Measurements from ENCODE around the gene WASHC4.
"Not testable (repeated sequence)": the region's sequence is repeated elsewhere in the genome, so short reads cannot be mapped to it uniquely, and the experiment has no call there.

WASHC4 gene

GRCh38 chr12:105167346-105167745 is 59.8 kb downstream of the WASHC4 start:
- DNase-seq (ENCODE audit: low read depth, low spot score): no peak

DNA sequence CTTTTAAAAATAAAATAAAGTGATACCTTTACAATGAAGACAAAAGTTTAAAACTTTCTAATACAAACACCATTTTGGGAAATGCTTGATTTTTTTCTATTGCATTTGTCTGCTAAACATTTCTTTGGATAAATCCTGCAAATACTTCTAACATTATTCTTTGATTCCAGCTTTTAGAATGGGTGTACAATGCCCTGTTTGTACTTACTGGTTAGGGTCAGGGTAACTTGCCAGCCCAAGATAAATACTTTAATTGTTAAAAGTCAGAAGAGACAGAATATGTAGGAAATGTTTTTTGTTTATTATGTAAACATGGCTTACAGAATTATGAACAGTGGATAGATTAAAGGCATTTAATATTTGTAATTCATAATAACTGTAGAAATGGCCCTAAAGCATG is 60.5 kb downstream of the WASHC4 start:
- DNase-seq (ENCODE audit: low read depth, low spot score): no peak

DNA sequence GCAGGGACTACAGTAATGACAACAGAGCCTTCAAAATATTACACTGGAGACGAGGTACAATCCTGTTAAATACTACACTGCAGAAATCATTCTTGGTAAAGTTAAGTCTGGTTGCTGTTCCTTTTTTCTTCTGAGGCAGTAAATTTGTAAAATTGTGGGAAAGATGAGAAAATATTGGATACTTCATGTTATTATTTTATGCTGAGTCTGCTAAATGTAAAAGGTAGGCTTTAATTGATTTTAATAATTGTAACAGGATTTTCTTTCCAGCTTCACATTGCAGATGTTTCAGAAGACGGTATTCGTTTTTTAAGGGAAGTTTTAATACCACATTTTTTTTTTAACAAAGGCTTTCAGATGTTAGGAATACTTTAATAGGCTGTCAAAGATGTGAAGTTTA is 62.6 kb downstream of the WASHC4 start:
- DNase-seq (ENCODE audit: low read depth, low spot score): no peak

GRCh38 chr12:105171691-105172436 is 64.3 kb downstream of the WASHC4 start:
- no peak for DNase-seq (ENCODE audit: low read depth, low spot score)

DNA sequence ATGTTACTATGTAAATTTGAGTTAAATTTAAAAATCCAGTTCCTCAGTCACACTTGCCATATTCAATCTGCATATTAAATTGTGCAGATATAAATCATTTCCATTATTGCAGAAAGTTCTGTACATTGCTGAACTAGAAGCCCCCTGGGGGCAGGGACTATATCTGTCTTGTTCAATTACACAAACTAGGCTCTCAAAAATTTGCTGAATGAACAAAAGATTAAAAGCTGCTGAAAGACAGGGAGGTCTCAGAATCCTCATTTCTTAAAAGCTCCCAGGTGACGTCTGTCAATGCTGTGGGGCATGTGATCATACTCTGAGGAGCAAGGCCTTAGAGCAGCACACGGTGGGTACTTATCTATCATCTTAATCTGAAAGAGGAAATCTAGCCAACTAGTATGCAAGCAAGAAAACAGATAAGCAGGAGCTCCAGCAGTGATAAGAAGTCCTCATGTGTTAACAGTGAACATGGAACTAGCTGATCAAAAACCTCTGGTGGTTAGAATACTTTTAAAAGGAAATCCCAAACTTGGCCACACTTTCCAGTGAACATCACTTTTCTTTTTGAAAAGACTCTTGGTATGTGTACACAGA is 68.0 kb downstream of the WASHC4 start:
- DNase-seq (ENCODE audit: low read depth, low spot score): no peak

GRCh38 chr12:105177208-105177607 is 69.7 kb downstream of the WASHC4 start:
- no peak for DNase-seq (ENCODE audit: low read depth, low spot score)

GRCh38 chr12:105179114-105179513 is 71.6 kb downstream of the WASHC4 start:
- not testable (repeated sequence) for DNase-seq (ENCODE audit: low read depth, low spot score)

DNA sequence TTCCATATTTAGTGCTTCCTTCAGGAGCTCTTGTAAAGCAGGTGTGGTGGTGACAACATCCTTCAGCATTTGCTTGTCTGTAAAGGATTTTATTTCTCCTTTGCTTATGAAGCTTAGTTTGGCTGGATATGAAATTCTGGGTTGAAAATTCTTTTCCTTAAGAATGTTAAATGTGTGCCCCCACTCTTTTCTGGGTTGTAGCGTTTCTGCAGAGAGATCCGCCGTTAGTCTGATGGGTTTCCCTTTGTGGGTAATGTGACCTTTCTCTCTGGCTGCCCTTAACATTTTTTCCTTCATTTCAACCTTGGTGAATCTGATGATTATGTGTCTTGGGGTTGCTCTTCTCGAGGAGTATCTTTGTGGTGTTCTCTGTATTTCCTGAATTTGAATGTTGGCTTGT is 75.9 kb downstream of the WASHC4 start:
- DNase-seq (ENCODE audit: low read depth, low spot score): not testable (repeated sequence)

- not testable (repeated sequence) for DNase-seq (ENCODE audit: low read depth, low spot score)
Observed at GRCh38 chr12:105183976-105184375, 76.4 kb downstream of the WASHC4 start.

- DNase-seq (ENCODE audit: low read depth, low spot score): no peak
Observed at GRCh38 chr12:105189293-105189692, 81.8 kb downstream of the WASHC4 start.

DNA sequence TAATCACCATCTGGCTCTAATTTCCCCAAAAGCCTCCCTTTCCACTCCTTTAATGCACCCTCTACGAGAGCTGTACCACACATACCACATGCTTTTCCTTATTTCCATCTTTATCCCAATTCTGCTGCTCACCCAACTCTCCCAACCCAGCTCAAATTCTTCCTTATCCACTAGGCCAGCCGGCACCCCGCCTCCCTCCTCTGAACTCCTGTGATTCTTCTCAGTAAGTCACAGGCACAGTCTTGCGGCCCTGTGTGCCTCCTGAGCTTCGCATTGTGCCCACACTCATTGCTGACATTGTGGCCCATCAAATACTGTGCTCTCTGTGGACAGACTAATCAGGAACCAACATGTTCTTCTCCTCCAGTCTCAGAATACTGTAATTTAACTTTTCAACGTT is 83.0 kb downstream of the WASHC4 start:
- no peak for DNase-seq (ENCODE audit: low read depth, low spot score)

- no peak for DNase-seq (ENCODE audit: low read depth, low spot score)
Observed at GRCh38 chr12:105192624-105193225, 85.2 kb downstream of the WASHC4 start.

- DNase-seq (ENCODE audit: low read depth, low spot score): no peak
Observed at GRCh38 chr12:105194947-105195346, 87.4 kb downstream of the WASHC4 start.

DNA sequence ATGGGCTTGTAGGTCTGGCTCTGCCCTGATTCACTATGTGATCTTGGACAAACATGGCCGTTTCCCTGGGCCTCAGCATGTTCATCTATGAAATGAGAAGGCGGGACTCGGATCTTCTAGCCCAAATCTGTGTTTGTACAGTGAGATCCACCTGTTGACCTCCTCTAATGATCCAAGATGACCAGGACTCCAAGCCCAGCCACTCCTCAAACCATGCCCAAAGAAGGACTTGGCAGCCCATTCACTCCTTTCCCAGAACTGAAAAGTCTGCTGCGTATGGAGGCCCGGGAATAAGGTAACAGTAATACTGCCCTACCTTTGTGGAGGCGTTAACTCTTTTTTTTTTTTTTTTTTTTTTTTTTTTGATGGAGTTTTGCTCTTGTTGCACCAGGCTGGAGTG is 88.6 kb downstream of the WASHC4 start:
- no peak for DNase-seq (ENCODE audit: low read depth, low spot score)

GRCh38 chr12:105198961-105199360 is 91.4 kb downstream of the WASHC4 start:
- no peak for DNase-seq (ENCODE audit: low read depth, low spot score)

GRCh38 chr12:105200385-105200784 is 92.9 kb downstream of the WASHC4 start:
- DNase-seq (ENCODE audit: low read depth, low spot score): no peak

DNA sequence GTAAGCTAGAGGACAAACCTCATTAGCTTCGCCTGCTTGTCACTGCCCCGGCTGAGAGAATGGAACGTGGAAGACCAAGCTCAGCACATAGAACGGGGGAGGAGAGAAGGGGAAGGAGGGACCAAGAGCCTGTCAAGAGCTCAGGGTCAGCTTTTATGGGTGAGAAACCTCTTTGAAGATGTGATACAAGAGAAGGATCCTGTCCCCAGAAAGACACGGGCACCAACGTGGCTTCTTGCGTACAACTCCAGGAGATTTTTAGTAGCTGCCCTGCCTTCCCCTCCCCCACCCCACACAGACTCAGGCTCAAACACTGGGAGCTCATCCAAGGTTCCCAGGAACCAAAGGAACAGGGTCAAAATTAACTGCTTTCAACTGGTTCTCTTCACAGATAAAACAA is 93.8 kb downstream of the WASHC4 start:
- DNase-seq (ENCODE audit: low read depth, low spot score): no peak

DNA sequence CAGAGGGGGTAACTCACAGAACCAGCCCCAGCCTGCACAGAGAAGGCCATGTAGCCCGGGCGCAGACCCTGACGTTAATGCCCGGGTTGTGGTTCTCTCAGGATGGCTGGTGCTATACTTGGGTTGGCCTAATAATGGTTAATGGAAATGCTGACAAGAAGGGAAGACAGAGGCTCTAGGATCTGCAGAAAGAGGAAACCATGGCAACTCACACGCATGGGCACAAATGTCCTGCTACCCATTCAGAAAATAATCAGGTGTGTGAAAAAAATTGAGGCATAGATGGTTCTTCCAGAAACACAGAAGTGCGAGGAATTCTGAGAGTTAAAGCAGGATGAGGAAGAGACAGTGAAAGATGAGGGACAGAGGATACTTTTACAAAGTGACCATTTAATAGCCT is 94.7 kb downstream of the WASHC4 start:
- DNase-seq (ENCODE audit: low read depth, low spot score): no peak

- no peak for DNase-seq (ENCODE audit: low read depth, low spot score)
Observed at GRCh38 chr12:105204127-105204526, 96.6 kb downstream of the WASHC4 start.

GRCh38 chr12:105204916-105205315 is 97.4 kb downstream of the WASHC4 start:
- DNase-seq (ENCODE audit: low read depth, low spot score): peak; percentile 36

DNA sequence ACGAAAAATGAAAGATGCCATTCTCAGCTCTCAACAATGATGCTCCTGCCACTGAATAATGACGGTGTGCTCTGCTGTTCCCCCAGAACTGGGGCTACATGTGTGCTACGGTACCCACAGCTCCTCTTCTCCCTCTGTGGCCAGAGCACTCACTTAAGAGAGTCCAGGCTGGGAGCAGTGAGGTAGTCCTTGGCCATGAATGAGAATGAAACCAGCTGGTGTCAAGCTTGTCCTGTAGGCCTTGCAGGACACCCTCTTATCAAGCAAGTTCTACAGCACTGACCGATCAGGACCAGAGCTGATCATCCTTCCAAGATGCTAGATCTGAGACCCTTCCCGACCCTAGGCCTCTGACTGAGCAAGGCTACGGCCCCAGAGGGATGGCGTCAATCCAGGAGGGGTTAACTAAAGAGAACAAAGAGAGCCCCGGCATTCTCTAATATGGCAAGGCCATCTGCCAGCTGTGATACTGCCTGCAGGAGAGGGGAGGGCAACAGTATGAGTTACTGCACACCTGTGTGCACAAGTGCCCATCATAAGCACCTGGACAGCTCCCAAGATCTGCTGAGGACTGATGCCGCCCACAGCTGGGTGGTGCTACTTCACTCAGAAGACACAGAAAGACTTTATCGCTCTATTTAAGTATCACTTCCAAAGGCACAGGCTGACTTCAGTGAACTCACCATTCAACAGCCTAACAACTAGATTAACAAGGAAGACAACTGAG is 98.0 kb downstream of the WASHC4 start:
- DNase-seq (ENCODE audit: low read depth, low spot score): no peak

DNA sequence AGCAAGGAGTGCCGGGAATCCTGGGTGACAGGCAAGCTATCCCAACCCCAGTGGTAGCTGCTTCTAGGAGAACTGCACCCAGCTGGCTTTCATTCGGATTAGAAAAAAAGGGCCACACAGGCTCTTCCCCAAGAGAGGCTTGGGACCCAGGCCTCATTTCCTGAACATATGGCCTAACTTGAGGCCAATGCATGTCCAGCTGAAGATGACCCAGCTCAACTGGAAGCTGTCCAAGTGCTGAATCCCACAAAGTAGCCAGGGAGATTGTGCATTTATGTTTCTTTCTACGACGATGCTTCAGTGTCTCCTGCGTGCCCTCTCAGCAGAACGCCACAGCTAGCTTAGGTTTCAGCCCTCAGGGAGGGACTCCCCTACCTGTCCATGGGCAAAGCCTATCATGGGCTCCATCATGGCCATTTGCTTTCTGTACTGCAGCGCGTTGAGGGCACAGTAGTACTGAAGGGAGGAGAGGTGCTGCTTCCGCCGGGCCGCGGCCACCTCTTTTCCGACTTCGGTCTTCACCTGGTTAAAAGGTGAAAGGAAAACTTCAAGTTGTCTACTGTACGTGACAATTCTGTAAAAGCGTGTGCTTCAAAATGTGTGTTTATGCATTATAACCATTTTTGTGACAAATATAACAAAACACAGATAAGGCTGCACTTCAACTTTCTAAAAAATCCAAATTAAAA is 99.3 kb downstream of the WASHC4 start:
- no peak for DNase-seq (ENCODE audit: low read depth, low spot score)

Measured in astrocyte of the hippocampus (primary cell).